ENCODE results near the gene NCAPH2.
"Not testable (repeated sequence)": the region's sequence is repeated elsewhere in the genome, so short reads cannot be mapped to it uniquely, and the experiment has no call there.

NCAPH2 gene

GRCh38 chr22:50530877-50531545 lies 23.0 kb downstream of the NCAPH2 start:
- DNase-seq (ENCODE audit: low spot score): peak; percentile 26

- no peak for DNase-seq (ENCODE audit: low spot score)
Measured at GRCh38 chr22:50531546-50531961, 23.5 kb downstream of the NCAPH2 start.

- peak; percentile 35 for DNase-seq (ENCODE audit: low spot score)
Measured at GRCh38 chr22:50531962-50532674, 24.1 kb downstream of the NCAPH2 start.

GRCh38 chr22:50532824-50533796 lies 25.1 kb downstream of the NCAPH2 start:
- DNase-seq (ENCODE audit: low spot score): no peak

- not testable (repeated sequence) for DNase-seq (ENCODE audit: low spot score)
Measured at GRCh38 chr22:50533856-50534711, 26.1 kb downstream of the NCAPH2 start.

- DNase-seq (ENCODE audit: low spot score): no peak
Measured at GRCh38 chr22:50535113-50535512, 27.1 kb downstream of the NCAPH2 start.

- DNase-seq (ENCODE audit: low spot score): no peak
Measured at GRCh38 chr22:50536226-50536625, 28.2 kb downstream of the NCAPH2 start.

GRCh38 chr22:50537765-50538164 lies 29.7 kb downstream of the NCAPH2 start:
- no peak for DNase-seq (ENCODE audit: low spot score)

- no peak for DNase-seq (ENCODE audit: low spot score)
Measured at GRCh38 chr22:50540381-50540780, 32.4 kb downstream of the NCAPH2 start.

GRCh38 chr22:50541667-50542026 lies 33.6 kb downstream of the NCAPH2 start:
- not testable (repeated sequence) for DNase-seq (ENCODE audit: low spot score)

- DNase-seq (ENCODE audit: low spot score): no peak
Measured at GRCh38 chr22:50542416-50542927, 34.4 kb downstream of the NCAPH2 start.

GRCh38 chr22:50544078-50544745 lies 36.2 kb downstream of the NCAPH2 start:
- peak; percentile 48 for DNase-seq (ENCODE audit: low spot score)

- no peak for DNase-seq (ENCODE audit: low spot score)
Measured at GRCh38 chr22:50544746-50545253, 36.8 kb downstream of the NCAPH2 start.

GRCh38 chr22:50545522-50546325 lies 37.7 kb downstream of the NCAPH2 start, which contains the start of gene KLHDC7B:
TSS of gene KLHDC7B (plus strand) at chr22:50545899. CDS start at chr22:50546244, 345 bp downstream.
- DNase-seq (ENCODE audit: low spot score): no peak

- DNase-seq (ENCODE audit: low spot score): no peak
Measured at GRCh38 chr22:50546326-50547262, 38.6 kb downstream of the NCAPH2 start.

GRCh38 chr22:50547263-50547985 lies 39.4 kb downstream of the NCAPH2 start:
- DNase-seq (ENCODE audit: low spot score): no peak

- no peak for DNase-seq (ENCODE audit: low spot score)
Measured at GRCh38 chr22:50548040-50548920, 40.3 kb downstream of the NCAPH2 start.
